ENCODE results near the gene RILPL1.

DNA sequence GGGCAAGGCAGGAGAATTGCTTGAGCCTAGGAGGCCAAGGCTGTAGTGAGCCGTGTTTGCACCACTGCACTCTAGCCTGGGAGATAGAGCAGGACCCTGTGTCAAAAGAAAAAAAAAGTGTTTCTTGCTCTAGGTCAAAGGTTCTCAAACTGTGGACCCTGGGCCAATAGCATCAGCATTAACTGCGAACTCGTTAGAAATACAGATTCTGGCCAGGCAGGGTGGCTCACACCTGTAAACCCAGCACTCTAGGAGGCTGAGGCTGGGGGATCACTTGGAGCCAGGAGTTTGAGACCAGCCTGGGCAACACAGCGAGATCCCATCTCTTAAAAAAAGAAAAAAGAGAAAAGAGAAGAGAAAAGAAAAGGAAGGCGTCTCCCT, 97.9 kb downstream of the RILPL1 start:
- TF ChIP-seq, protein P1, sequence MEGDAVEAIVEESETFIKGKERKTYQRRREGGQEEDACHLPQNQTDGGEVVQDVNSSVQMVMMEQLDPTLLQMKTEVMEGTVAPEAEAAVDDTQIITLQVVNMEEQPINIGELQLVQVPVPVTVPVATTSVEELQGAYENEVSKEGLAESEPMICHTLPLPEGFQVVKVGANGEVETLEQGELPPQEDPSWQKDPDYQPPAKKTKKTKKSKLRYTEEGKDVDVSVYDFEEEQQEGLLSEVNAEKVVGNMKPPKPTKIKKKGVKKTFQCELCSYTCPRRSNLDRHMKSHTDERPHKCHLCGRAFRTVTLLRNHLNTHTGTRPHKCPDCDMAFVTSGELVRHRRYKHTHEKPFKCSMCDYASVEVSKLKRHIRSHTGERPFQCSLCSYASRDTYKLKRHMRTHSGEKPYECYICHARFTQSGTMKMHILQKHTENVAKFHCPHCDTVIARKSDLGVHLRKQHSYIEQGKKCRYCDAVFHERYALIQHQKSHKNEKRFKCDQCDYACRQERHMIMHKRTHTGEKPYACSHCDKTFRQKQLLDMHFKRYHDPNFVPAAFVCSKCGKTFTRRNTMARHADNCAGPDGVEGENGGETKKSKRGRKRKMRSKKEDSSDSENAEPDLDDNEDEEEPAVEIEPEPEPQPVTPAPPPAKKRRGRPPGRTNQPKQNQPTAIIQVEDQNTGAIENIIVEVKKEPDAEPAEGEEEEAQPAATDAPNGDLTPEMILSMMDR (conservative IDR thresholded peaks at IDR 0.05; ENCODE audit: low read depth, low read length), result no peak
- TF ChIP-seq EZH2phosphoT487 (IDR thresholded peaks at IDR 0.05; ENCODE audit: borderline replicate concordance, low read length), result no peak

Measured in PC-3 (cell line).